GM12878 (cell line): ENCODE data around the gene REXO2. TPM values are rescaled to one million over a fixed set of nuclear protein-coding genes. Genes with fewer than 3 reads are reported as not detected.

Experiments
- ATAC-seq: fragments of 200-7000 bp; cut with Tn5 transposase; 3 replicates; pipeline ENCODE4 v1.9.1; 2020; ENCODE audit warnings: mild to moderate bottlenecking, moderate library complexity
- BruUV-seq: library from RNA; stranded (reverse); fragments of 400-500 nt; replicated peaks from 2 replicates; lab custom pipeline; 2021; lab: Mats Ljungman, UMichigan
- CTCF ChIA-PET: fragments of 300-600 bp; sonication (Branson Sonifier 250); formaldehyde crosslinking; extraction: SDS; loops from one replicate; lab custom pipeline; 2021; ENCODE audit warnings: inconsistent platforms; lab: Yijun Ruan, JAX
- POLR2A ChIA-PET: fragments of 350-600 bp; formaldehyde crosslinking; extraction: SDS; loops from one replicate; lab custom pipeline; 2021; ENCODE audit warnings: inconsistent platforms; lab: Charles Lee
- RAD21 ChIA-PET: fragments of 300-600 bp; sonication (Branson Sonifier 250); formaldehyde crosslinking; loops from one replicate; lab custom pipeline; 2023; ENCODE audit warnings: antibody characterized with exemption; ENCODE audit not compliant: unreplicated experiment; lab: Charles Lee
- SMC1A ChIA-PET: fragments of 300-600 bp; sonication (Branson Sonifier 250); formaldehyde crosslinking; loops from one replicate; lab custom pipeline; 2023; ENCODE audit not compliant: unreplicated experiment, uncharacterized antibody; lab: Charles Lee
- DNase-seq: peaks from one replicate; pipeline ENCODE4 v3.0.0-alpha.2; 2011; ENCODE audit warnings: low read depth, low spot score
- FAIRE-seq: peaks from 3 replicates; lab custom pipeline; 2011; peaks lifted over from hg19 to GRCh38; lab: Jason Lieb, UNC
- H2AFZ ChIP-seq: 2 replicates; pipeline ENCODE4 v1.6.0; 2011; ENCODE audit warnings: low read depth, low read length, control low read depth; ENCODE audit not compliant: control insufficient read depth
- H3K27ac ChIP-seq: 2 replicates; pipeline ENCODE4 v1.5.1; 2011; ENCODE audit warnings: control low read depth; ENCODE audit not compliant: control insufficient read depth, insufficient read depth
- H3K27me3 ChIP-seq, 2 experiments: replicated peaks in 1 of 2; 2 replicates each; pipeline versions ENCODE4 v1.6.0 to v1.6.1; 2011; ENCODE audit warnings: low read length in 1 of 2; ENCODE audit not compliant: control insufficient read depth in 2 of 2, insufficient read depth in 2 of 2
- H3K36me3 ChIP-seq, 2 experiments: 2 replicates each; pipeline ENCODE4 v1.5.1; 2011; ENCODE audit warnings: low read length in 1 of 2; ENCODE audit not compliant: control insufficient read depth in 2 of 2, insufficient read depth in 2 of 2
- H3K4me1 ChIP-seq: 2 replicates; pipeline ENCODE4 v1.6.1; 2011; ENCODE audit warnings: mild to moderate bottlenecking, low read length, moderate library complexity, mixed read lengths; ENCODE audit not compliant: control insufficient read depth, insufficient read depth
- H3K4me2 ChIP-seq: 2 replicates; pipeline ENCODE4 v1.6.0; 2011; ENCODE audit warnings: control low read depth; ENCODE audit not compliant: control insufficient read depth, insufficient read depth
- H3K4me3 ChIP-seq: fragments of 200-600 bp; sonication (generic); 2 replicates; pipeline ENCODE4 v1.5.1; 2016
- H3K79me2 ChIP-seq: 2 replicates; pipeline ENCODE4 v1.6.0; 2011; ENCODE audit warnings: low read length; ENCODE audit not compliant: control insufficient read depth, insufficient read depth
- H3K9ac ChIP-seq: 2 replicates; pipeline ENCODE4 v1.8.0; 2011; ENCODE audit warnings: low read length, control low read depth, mixed read lengths; ENCODE audit not compliant: control insufficient read depth, insufficient read depth
- H3K9me3 ChIP-seq: replicated peaks from 3 replicates; pipeline ENCODE4 v1.5.1; 2011; ENCODE audit warnings: mild to moderate bottlenecking, low read length; ENCODE audit not compliant: control insufficient read depth, insufficient read depth
- H4K20me1 ChIP-seq: 2 replicates; pipeline ENCODE4 v1.6.0; 2011; ENCODE audit not compliant: control insufficient read depth, insufficient read depth
- CTCF ChIP-seq, 3 experiments: IDR thresholded peaks in 2 of 3; conservative IDR thresholded peaks in 1 of 3; 2 replicates each; pipeline ENCODE4 v1.5.1; 2011; ENCODE audit warnings: low read depth in 3 of 3, low read length in 3 of 3, mild to moderate bottlenecking in 3 of 3, control low read depth in 2 of 3, moderate library complexity in 2 of 3, inconsistent platforms in 1 of 3, mixed read lengths in 1 of 3; ENCODE audit not compliant: control insufficient read depth in 2 of 3, insufficient read depth in 1 of 3; ENCODE audit errors: extremely low read depth in 1 of 3
- E2F4 ChIP-seq: IDR thresholded peaks from 2 replicates; pipeline ENCODE4 v1.6.1; 2012; ENCODE audit warnings: low read depth, low read length, improper control_type of control experiment
- IRF3 ChIP-seq: fragments of 450-650 bp; IDR thresholded peaks from 2 replicates; pipeline ENCODE4 v1.6.1; 2014; ENCODE audit warnings: mild to moderate bottlenecking
- NFYB ChIP-seq: IDR thresholded peaks from 2 replicates; pipeline ENCODE4 v1.6.1; 2011; ENCODE audit warnings: low read depth, mild to moderate bottlenecking, low read length, improper control_type of control experiment, moderate library complexity; ENCODE audit not compliant: insufficient read depth
- NR2F1 ChIP-seq: fragments of 450-650 bp; conservative IDR thresholded peaks from 2 replicates; pipeline ENCODE4 v1.6.1; 2017; ENCODE audit warnings: mild to moderate bottlenecking
- SMAD5 ChIP-seq: IDR thresholded peaks from 2 replicates; pipeline ENCODE4 v1.6.1; 2016; ENCODE audit warnings: antibody characterized with exemption, low read depth
- STAT1 ChIP-seq: fragments of 450-650 bp; conservative IDR thresholded peaks from 2 replicates; pipeline ENCODE4 v1.6.1; 2014; ENCODE audit warnings: antibody characterized with exemption, mild to moderate bottlenecking
- ZNF384 ChIP-seq: IDR thresholded peaks from 2 replicates; pipeline ENCODE4 v1.6.1; 2012; ENCODE audit warnings: low read depth, mild to moderate bottlenecking, low read length, improper control_type of control experiment, borderline replicate concordance
- WGBS: methylation state at CpG from one replicate; pipeline ENCODE4 v1.1.6; 2016; ENCODE audit warnings: low lambda C conversion rate; ENCODE audit not compliant: insufficient replicate concordance, insufficient coverage; ENCODE audit errors: missing lambda C conversion rate; 5-methylcytosine and 5-hydroxymethylcytosine counted together
- in situ Hi-C: fragments of 300-500 bp; cut with MboI; formaldehyde crosslinking; loops from 9 replicates; pipeline ENCODE4 v1.14.3; 2018; ENCODE audit warnings: mixed read lengths
- intact Hi-C: fragments of 100-400 bp; cut with micrococcal nuclease; formaldehyde crosslinking; loops from one replicate; pipeline ENCODE4 v1.14.2; 2022; ENCODE audit not compliant: unreplicated experiment
- polyA plus RNA-seq, 11 experiments: library from polyadenylated mRNA; depleted of rRNA in 4 of 11; unstranded in 6 of 11; stranded (reverse) in 5 of 11; fragments of >200 nt; fragmentation: Nextera tagmentation in 4 of 11; fragmentation: Illumina TruSeq in 1 of 11; extraction: Ambion mirVana in 4 of 11; extraction: Trizol in 1 of 11; gene quantifications; 1 replicate in 1 of 11; 2 replicates in 10 of 11; pipeline versions ENCODE4 v1.2.1 to v1.2.3, GENCODE V29; 2011 to 2016; ENCODE audit warnings: inconsistent platforms in 2 of 11, missing spikeins in 2 of 11, low read depth in 1 of 11
- total RNA-seq, 4 experiments: library from RNA; depleted of rRNA in 3 of 4; stranded (reverse); fragments of >200 nt in 3 of 4; fragmentation: Illumina TruSeq in 1 of 4; extraction: Trizol in 1 of 4; gene quantifications; 2 replicates each; pipeline versions ENCODE4 v1.2.1 to v1.2.3, GENCODE V29; 2013 to 2021
- TF ChIP-seq, protein P1 (sequence below): fragments of 450-650 bp; IDR thresholded peaks from 2 replicates; pipeline ENCODE4 v1.6.1; 2017; ENCODE audit warnings: antibody characterized with exemption, mild to moderate bottlenecking, moderate library complexity

The REXO2 gene
- total and polyA plus RNA-seq, 10 of the 15 experiments (the other 5 are each of a cell fraction or from before 2014, with no cell fraction given) = 3.3 to 12.5 (median 5.3) TPM

GRCh38 chr11:114395736-114396135, 43.5 kb upstream of the REXO2 start:
- no peak overlapping the region for H3K9ac ChIP-seq
- ChIA-PET SMC1A (interaction anchor here (1.6 kb wide), 1 partner anchor 9 kb away, joined by 6 read pairs; no protein-coding TSS in a partner anchor), POLR2A (no interaction called here), CTCF (interaction anchor here (1.2 to 1.5 kb wide), 3 partner anchors 9 to 49 kb away, joined by 3 to 4 read pairs (median 3); no protein-coding TSS in a partner anchor), RAD21 (no interaction called here)
- no peak overlapping the region for H2AFZ ChIP-seq
- no peaks in the 10 kb centered on the region for H4K20me1 ChIP-seq
- DNase-seq (no peak), FAIRE-seq (no peak), ATAC-seq (no peak)
- 18% methylated on average over 3 of the region's 3 CpGs for WGBS
- TF ChIP-seq, protein P1, sequence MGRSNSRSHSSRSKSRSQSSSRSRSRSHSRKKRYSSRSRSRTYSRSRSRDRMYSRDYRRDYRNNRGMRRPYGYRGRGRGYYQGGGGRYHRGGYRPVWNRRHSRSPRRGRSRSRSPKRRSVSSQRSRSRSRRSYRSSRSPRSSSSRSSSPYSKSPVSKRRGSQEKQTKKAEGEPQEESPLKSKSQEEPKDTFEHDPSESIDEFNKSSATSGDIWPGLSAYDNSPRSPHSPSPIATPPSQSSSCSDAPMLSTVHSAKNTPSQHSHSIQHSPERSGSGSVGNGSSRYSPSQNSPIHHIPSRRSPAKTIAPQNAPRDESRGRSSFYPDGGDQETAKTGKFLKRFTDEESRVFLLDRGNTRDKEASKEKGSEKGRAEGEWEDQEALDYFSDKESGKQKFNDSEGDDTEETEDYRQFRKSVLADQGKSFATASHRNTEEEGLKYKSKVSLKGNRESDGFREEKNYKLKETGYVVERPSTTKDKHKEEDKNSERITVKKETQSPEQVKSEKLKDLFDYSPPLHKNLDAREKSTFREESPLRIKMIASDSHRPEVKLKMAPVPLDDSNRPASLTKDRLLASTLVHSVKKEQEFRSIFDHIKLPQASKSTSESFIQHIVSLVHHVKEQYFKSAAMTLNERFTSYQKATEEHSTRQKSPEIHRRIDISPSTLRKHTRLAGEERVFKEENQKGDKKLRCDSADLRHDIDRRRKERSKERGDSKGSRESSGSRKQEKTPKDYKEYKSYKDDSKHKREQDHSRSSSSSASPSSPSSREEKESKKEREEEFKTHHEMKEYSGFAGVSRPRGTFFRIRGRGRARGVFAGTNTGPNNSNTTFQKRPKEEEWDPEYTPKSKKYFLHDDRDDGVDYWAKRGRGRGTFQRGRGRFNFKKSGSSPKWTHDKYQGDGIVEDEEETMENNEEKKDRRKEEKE = no peak
- no peak for TF ChIP-seq SMAD5
- no peak for TF ChIP-seq IRF3
- peak; percentile 21 to 38 (median 22); a peak in 3 of 6 replicates for TF ChIP-seq CTCF (IDR thresholded peaks at IDR 0.05 in 2 of 3, conservative IDR thresholded peaks at IDR 0.05 in 1 of 3; ENCODE audit: control insufficient read depth in 2 of 3, extremely low read depth in 1 of 3, insufficient read depth in 1 of 3, low read depth in 3 of 3, low read length in 3 of 3)
- TF ChIP-seq STAT1 = no peak
- TF ChIP-seq ZNF384 = no peak
- TF ChIP-seq E2F4 = no peak
- no peak for TF ChIP-seq NR2F1
- no peak for TF ChIP-seq NFYB
- H3K4me2 ChIP-seq = no peak overlapping the region
- no peaks in the 10 kb centered on the region for H3K27me3 ChIP-seq
- no peak overlapping the region for H3K27ac ChIP-seq
- intact Hi-C loops (no loop called here), in situ Hi-C loops (no loop called here)
- H3K4me1 ChIP-seq = no peaks in the 10 kb centered on the region
- BruUV-seq = no TSS peak
- peaks cover 19% of the 10 kb centered on the region for H3K79me2 ChIP-seq
- H3K9me3 ChIP-seq = no peaks in the 10 kb centered on the region
- no peaks in the 10 kb centered on the region for H3K36me3 ChIP-seq
- no peak overlapping the region for H3K4me3 ChIP-seq
